ENCODE data around the gene CD55. TPM values are rescaled to one million over a fixed set of nuclear protein-coding genes. Genes with fewer than 3 reads are reported as not detected.

CD55 gene
- total RNA-seq, 2 donors from 2014 or later, result 22.8 to 30.2 TPM

- DNase-seq (ENCODE audit: low spot score), result no peak
- H3K9me3 ChIP-seq, result no peaks in the 10 kb centered on the region
- no peak overlapping the region for H3K4me3 ChIP-seq
- no peaks in the 10 kb centered on the region for H3K4me1 ChIP-seq (replicated peaks)
- no peak overlapping the region for H3K27ac ChIP-seq
- 98% methylated on average over 7 of the region's 7 CpGs for WGBS
- H3K27me3 ChIP-seq (replicated peaks; ENCODE audit: insufficient read depth), result no peaks in the 10 kb centered on the region
- no peaks in the 10 kb centered on the region for H3K36me3 ChIP-seq
- TF ChIP-seq POLR2AphosphoS5 (IDR thresholded peaks at IDR 0.05), result no peak
- no peak for TF ChIP-seq CTCF (IDR thresholded peaks at IDR 0.05)
- no peak for TF ChIP-seq POLR2A (IDR thresholded peaks at IDR 0.05)
- intact Hi-C loops (cut with DNase I), result no loop called here
Measured at GRCh38 chr1:207401578-207401977, 80.1 kb downstream of the CD55 start.

- intact Hi-C loops (cut with DNase I), result no loop called here
Measured at GRCh38 chr1:207402744-207403143, 81.3 kb downstream of the CD55 start.

GRCh38 chr1:207404849-207405525, 83.5 kb downstream of the CD55 start:
- Histone ChIP-seq H3K27me3 (replicated peaks; ENCODE audit: insufficient read depth) (no peaks in the 10 kb centered on the region), H3K27ac (no peak overlapping the region), H3K4me1 (replicated peaks) (no peaks in the 10 kb centered on the region), H3K4me3 (no peak overlapping the region), H3K36me3 (no peaks in the 10 kb centered on the region), H3K9me3 (no peaks in the 10 kb centered on the region)
- DNase-seq (ENCODE audit: low spot score), result no peak
- intact Hi-C loops (cut with DNase I), result loop anchor here (5.0 kb wide), 1 partner anchor 323 kb away; no protein-coding TSS in a partner anchor
- TF ChIP-seq CTCF (IDR thresholded peaks at IDR 0.05) (peak in 3 of 4 experiments; percentile 69 to 84 (median 76)), POLR2A (IDR thresholded peaks at IDR 0.05) (no peak)
- 78% methylated on average over 6 of the region's 6 CpGs for WGBS

More at GRCh38 chr1:207402744-207403143, 81.3 kb downstream of the CD55 start:
- no peaks in the 10 kb centered on the region for H3K4me1 ChIP-seq (replicated peaks)
- no peaks in the 10 kb centered on the region for H3K9me3 ChIP-seq
- H3K27ac ChIP-seq, result no peak overlapping the region
- 61% methylated on average over 4 of the region's 4 CpGs for WGBS
- TF ChIP-seq POLR2A (IDR thresholded peaks at IDR 0.05), result no peak
- no peak for TF ChIP-seq POLR2AphosphoS5 (IDR thresholded peaks at IDR 0.05)
- TF ChIP-seq CTCF (IDR thresholded peaks at IDR 0.05), result no peak
- no peaks in the 10 kb centered on the region for H3K36me3 ChIP-seq
- DNase-seq (ENCODE audit: low spot score), result no peak
- no peak overlapping the region for H3K4me3 ChIP-seq
- H3K27me3 ChIP-seq (replicated peaks; ENCODE audit: insufficient read depth), result no peaks in the 10 kb centered on the region

GRCh38 chr1:207405814-207406213, 84.3 kb downstream of the CD55 start:
- TF ChIP-seq POLR2A (IDR thresholded peaks at IDR 0.05) (no peak), POLR2AphosphoS5 (IDR thresholded peaks at IDR 0.05) (no peak), CTCF (IDR thresholded peaks at IDR 0.05) (no peak)
- no peaks in the 10 kb centered on the region for H3K4me1 ChIP-seq (replicated peaks)
- H3K27ac ChIP-seq, result no peak overlapping the region
- H3K27me3 ChIP-seq (replicated peaks; ENCODE audit: insufficient read depth), result no peaks in the 10 kb centered on the region
- DNase-seq (ENCODE audit: low spot score), result no peak
- intact Hi-C loops (cut with DNase I), result loop anchor here (5.0 kb wide), 1 partner anchor 324 kb away; no protein-coding TSS in a partner anchor
- no peaks in the 10 kb centered on the region for H3K9me3 ChIP-seq
- no peaks in the 10 kb centered on the region for H3K36me3 ChIP-seq
- H3K4me3 ChIP-seq, result no peak overlapping the region

GRCh38 chr1:207407655-207408260, 86.3 kb downstream of the CD55 start:
- H3K27ac ChIP-seq, result no peak overlapping the region
- no peaks in the 10 kb centered on the region for H3K36me3 ChIP-seq
- H3K4me1 ChIP-seq (replicated peaks), result no peaks in the 10 kb centered on the region
- intact Hi-C loops (cut with DNase I), result loop anchor here (5.0 kb wide), 1 partner anchor 325 kb away; no protein-coding TSS in a partner anchor
- 21% methylated on average over 1 of the region's 1 CpG for WGBS
- no peak overlapping the region for H3K4me3 ChIP-seq
- H3K27me3 ChIP-seq (replicated peaks; ENCODE audit: insufficient read depth), result no peaks in the 10 kb centered on the region
- H3K9me3 ChIP-seq, result no peaks in the 10 kb centered on the region
- no peak for TF ChIP-seq POLR2AphosphoS5 (IDR thresholded peaks at IDR 0.05)
- TF ChIP-seq CTCF (IDR thresholded peaks at IDR 0.05), result no peak
- no peak for TF ChIP-seq POLR2A (IDR thresholded peaks at IDR 0.05)
- DNase-seq (ENCODE audit: low spot score), result no peak

Data from prostate gland (tissue), 2 donors.